OCI-LY3 (cell line): ENCODE measurements around the gene SERPINF2.

Source experiments
- EZH2phosphoT487 ChIP-seq: fragments of 200-600 bp; shearing (Covaris generic); IDR thresholded peaks from 2 replicates; pipeline ENCODE4 v1.6.1; 2018; ENCODE audit warnings: antibody characterized with exemption, mixed run types, low read depth
- TF ChIP-seq, protein P1 (sequence below): fragments of 200-600, 300-600 bp; sonication (generic); IDR thresholded peaks from 2 replicates; pipeline ENCODE4 v1.5.1; 2014; ENCODE audit warnings: antibody characterized with exemption, low read length, low read depth

DNA sequence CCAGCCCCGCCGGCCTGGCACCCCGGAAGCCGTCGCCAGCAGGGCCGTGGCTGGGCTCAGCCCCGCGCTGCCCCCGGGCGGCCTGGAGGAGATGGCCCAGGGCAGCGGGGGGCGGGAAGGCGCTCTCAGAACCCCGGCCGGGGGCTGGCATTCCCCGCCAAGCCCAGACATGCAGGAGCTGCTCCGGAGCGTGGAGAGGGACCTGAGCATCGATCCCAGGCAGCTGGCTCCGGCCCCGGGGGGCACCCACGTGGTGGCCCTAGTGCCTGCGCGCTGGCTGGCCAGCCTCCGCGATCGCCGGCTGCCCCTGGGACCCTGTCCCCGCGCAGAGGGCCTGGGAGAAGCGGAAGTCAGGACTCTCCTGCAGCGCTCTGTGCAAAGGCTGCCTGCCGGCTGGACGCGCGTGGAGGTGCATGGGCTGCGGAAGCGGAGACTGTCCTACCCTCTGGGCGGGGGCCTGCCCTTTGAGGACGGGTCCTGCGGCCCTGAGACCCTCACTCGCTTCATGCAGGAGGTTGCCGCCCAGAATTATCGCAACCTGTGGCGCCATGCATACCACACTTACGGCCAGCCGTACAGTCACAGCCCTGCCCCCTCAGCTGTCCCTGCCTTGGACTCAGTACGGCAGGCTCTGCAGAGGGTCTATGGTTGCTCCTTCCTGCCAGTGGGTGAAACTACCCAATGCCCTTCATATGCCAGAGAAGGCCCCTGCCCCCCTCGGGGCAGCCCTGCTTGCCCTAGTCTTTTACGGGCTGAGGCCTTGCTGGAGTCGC is 17.6 kb upstream of the SERPINF2 start:
- TF ChIP-seq, protein P1, sequence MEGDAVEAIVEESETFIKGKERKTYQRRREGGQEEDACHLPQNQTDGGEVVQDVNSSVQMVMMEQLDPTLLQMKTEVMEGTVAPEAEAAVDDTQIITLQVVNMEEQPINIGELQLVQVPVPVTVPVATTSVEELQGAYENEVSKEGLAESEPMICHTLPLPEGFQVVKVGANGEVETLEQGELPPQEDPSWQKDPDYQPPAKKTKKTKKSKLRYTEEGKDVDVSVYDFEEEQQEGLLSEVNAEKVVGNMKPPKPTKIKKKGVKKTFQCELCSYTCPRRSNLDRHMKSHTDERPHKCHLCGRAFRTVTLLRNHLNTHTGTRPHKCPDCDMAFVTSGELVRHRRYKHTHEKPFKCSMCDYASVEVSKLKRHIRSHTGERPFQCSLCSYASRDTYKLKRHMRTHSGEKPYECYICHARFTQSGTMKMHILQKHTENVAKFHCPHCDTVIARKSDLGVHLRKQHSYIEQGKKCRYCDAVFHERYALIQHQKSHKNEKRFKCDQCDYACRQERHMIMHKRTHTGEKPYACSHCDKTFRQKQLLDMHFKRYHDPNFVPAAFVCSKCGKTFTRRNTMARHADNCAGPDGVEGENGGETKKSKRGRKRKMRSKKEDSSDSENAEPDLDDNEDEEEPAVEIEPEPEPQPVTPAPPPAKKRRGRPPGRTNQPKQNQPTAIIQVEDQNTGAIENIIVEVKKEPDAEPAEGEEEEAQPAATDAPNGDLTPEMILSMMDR: no peak
- no peak for TF ChIP-seq EZH2phosphoT487
